ENCODE measurements around the gene MAGOHB.

DNA sequence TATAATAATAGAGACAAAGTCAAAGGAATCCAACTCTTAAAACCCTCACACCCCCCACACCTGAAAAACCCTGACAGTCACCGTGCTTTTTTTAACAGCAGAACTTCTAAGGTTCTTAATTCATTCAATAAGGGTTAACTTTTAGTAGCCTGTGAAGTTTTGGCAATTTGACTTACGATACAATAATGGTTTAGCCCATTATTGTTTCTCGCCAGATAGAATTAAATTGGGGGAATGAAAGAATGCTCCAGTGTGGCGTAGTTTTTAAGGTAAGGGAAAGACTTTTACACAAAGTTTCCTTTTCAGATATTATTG is 604 bp upstream of the MAGOHB start:
- no peak for TF ChIP-seq BCL3 (IDR thresholded peaks at IDR 0.05; ENCODE audit: borderline replicate concordance, insufficient read depth, low read depth, low read length, poor library complexity, severe bottlenecking)
- no peak for TF ChIP-seq CBX5 (IDR thresholded peaks at IDR 0.05; ENCODE audit: low read depth)
- no peak for TF ChIP-seq BHLHE40 (IDR thresholded peaks at IDR 0.05; ENCODE audit: borderline replicate concordance in 1 of 2, low read depth in 2 of 2, low read length in 1 of 2)
- no peak for TF ChIP-seq ESRRA (IDR thresholded peaks at IDR 0.05; ENCODE audit: low read length)
- TF ChIP-seq, protein P1, sequence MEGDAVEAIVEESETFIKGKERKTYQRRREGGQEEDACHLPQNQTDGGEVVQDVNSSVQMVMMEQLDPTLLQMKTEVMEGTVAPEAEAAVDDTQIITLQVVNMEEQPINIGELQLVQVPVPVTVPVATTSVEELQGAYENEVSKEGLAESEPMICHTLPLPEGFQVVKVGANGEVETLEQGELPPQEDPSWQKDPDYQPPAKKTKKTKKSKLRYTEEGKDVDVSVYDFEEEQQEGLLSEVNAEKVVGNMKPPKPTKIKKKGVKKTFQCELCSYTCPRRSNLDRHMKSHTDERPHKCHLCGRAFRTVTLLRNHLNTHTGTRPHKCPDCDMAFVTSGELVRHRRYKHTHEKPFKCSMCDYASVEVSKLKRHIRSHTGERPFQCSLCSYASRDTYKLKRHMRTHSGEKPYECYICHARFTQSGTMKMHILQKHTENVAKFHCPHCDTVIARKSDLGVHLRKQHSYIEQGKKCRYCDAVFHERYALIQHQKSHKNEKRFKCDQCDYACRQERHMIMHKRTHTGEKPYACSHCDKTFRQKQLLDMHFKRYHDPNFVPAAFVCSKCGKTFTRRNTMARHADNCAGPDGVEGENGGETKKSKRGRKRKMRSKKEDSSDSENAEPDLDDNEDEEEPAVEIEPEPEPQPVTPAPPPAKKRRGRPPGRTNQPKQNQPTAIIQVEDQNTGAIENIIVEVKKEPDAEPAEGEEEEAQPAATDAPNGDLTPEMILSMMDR (IDR thresholded peaks at IDR 0.05 in 2 of 3, conservative IDR thresholded peaks at IDR 0.05 in 1 of 3; ENCODE audit: control insufficient read depth in 2 of 3, extremely low read depth in 1 of 3, insufficient read depth in 1 of 3, low read depth in 3 of 3, low read length in 3 of 3), result no peak
- no peak for TF ChIP-seq RAD21 (IDR thresholded peaks at IDR 0.05; ENCODE audit: insufficient read depth, low read depth, low read length)
- TF ChIP-seq, protein P2, sequence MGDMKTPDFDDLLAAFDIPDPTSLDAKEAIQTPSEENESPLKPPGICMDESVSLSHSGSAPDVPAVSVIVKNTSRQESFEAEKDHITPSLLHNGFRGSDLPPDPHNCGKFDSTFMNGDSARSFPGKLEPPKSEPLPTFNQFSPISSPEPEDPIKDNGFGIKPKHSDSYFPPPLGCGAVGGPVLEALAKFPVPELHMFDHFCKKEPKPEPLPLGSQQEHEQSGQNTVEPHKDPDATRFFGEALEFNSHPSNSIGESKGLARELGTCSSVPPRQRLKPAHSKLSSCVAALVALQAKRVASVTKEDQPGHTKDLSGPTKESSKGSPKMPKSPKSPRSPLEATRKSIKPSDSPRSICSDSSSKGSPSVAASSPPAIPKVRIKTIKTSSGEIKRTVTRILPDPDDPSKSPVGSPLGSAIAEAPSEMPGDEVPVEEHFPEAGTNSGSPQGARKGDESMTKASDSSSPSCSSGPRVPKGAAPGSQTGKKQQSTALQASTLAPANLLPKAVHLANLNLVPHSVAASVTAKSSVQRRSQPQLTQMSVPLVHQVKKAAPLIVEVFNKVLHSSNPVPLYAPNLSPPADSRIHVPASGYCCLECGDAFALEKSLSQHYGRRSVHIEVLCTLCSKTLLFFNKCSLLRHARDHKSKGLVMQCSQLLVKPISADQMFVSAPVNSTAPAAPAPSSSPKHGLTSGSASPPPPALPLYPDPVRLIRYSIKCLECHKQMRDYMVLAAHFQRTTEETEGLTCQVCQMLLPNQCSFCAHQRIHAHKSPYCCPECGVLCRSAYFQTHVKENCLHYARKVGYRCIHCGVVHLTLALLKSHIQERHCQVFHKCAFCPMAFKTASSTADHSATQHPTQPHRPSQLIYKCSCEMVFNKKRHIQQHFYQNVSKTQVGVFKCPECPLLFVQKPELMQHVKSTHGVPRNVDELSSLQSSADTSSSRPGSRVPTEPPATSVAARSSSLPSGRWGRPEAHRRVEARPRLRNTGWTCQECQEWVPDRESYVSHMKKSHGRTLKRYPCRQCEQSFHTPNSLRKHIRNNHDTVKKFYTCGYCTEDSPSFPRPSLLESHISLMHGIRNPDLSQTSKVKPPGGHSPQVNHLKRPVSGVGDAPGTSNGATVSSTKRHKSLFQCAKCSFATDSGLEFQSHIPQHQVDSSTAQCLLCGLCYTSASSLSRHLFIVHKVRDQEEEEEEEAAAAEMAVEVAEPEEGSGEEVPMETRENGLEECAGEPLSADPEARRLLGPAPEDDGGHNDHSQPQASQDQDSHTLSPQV (IDR thresholded peaks at IDR 0.05), result no peak
- TF ChIP-seq TARDBP (IDR thresholded peaks at IDR 0.05; ENCODE audit: borderline replicate concordance), result no peak
- no peak for TF ChIP-seq POLR2A (IDR thresholded peaks at IDR 0.05; ENCODE audit: low read depth, low read length)
- TF ChIP-seq JUND (IDR thresholded peaks at IDR 0.05; ENCODE audit: low read depth, low read length), result no peak

All from GM12878 (cell line).